ENCODE measurements around the gene CBX5.

Gene CBX5

DNA sequence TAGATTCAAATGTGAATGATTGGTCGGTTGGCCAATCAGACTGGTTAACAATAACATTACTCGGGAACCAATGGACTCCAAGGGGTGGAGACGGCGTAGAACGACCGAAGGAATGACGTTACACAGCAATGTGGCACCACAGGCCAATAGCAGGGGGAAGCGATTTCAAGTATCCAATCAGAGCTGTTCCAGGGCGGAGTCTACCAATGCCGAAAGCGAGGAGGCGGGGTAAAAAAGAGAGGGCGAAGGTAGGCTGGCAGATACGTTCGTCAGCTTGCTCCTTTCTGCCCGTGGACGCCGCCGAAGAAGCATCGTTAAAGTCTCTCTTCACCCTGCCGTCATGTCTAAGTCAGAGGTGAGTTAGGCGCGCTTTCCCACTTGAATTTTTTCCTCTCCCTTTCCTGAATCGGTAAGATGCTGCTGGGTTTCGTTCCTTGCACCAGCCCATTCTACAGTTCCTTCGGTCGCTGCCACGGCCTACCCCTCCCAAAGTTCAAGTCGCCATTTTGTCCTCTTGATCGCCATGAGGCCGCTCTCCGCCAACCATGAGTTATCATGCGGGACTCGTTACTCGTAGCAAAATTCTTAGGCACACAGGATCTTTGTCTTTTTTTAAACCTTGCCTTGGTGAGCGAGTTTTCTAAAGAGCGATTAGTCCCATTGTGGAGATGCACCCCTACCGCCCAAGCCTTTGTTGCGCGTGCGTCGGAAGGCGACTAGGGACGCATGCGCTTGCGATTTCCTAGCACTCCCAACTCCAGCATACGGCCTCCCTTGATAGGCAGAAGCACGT is 742 bp upstream of the CBX5 start, which contains the start of gene HNRNPA1:
Gene HNRNPA1 (plus strand): TSS at position 259 of the 793 bp plus-strand sequence. CDS start 82 bp downstream, at position 341.
- TF ChIP-seq, protein P1, sequence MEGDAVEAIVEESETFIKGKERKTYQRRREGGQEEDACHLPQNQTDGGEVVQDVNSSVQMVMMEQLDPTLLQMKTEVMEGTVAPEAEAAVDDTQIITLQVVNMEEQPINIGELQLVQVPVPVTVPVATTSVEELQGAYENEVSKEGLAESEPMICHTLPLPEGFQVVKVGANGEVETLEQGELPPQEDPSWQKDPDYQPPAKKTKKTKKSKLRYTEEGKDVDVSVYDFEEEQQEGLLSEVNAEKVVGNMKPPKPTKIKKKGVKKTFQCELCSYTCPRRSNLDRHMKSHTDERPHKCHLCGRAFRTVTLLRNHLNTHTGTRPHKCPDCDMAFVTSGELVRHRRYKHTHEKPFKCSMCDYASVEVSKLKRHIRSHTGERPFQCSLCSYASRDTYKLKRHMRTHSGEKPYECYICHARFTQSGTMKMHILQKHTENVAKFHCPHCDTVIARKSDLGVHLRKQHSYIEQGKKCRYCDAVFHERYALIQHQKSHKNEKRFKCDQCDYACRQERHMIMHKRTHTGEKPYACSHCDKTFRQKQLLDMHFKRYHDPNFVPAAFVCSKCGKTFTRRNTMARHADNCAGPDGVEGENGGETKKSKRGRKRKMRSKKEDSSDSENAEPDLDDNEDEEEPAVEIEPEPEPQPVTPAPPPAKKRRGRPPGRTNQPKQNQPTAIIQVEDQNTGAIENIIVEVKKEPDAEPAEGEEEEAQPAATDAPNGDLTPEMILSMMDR (conservative IDR thresholded peaks at IDR 0.05; ENCODE audit: low read depth, low read length): no peak
- peak; percentile 100 for DNase-seq (ENCODE audit: low read depth)
- H3K4me3 ChIP-seq (ENCODE audit: low read length): peak within 1 kb of the TSS; percentile 98

DNA sequence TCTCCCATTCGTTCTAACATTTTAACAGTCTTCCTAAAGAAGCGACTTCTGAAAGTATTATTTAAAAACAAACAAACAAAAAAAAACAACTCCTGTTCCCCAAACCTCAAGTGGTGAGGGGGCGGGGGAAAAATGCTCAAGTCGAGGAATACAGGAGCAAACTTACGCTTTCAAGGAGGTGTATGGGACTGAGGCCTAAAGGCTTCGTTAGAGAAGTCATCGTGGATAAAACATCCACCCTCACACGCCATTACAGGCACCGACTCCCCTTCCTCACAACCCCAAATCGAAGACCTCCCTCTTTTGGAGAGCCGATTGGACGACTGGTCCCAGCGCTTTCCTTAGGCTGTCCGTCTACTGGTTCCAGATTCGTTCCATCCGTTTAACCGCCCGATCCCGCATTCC is 693 bp downstream of the CBX5 start:
- TF ChIP-seq, protein P1 (conservative IDR thresholded peaks at IDR 0.05; ENCODE audit: low read depth, low read length): no peak
- peak overlapping the region; percentile 93 for H3K4me3 ChIP-seq (ENCODE audit: low read length)
- no peak for DNase-seq (ENCODE audit: low read depth)

DNA sequence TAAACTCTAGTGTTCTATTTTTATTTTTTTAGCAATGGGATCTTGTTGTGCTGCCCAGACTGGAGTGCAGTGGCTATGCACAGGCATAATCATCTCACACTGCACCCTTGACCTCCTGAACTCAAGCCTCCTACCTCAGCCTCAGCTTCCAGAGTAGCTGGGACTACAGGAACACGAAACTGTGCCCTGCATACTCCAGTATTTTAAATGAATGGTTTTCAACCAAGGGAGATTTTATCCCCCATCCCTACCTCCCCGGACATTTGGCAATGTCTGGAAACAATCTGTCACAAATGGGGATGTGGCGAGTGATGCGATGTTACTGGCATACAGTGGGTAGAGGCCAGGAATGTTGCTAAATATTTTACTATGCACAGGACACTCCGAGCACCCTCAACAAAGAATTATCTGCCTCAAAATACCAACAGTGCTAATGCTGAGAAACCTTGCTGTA is 2.1 kb downstream of the CBX5 start:
- DNase-seq (ENCODE audit: low read depth): no peak
- peak overlapping the region; percentile 93 for H3K4me3 ChIP-seq (ENCODE audit: low read length)
- TF ChIP-seq, protein P1 (conservative IDR thresholded peaks at IDR 0.05; ENCODE audit: low read depth, low read length): no peak

DNA sequence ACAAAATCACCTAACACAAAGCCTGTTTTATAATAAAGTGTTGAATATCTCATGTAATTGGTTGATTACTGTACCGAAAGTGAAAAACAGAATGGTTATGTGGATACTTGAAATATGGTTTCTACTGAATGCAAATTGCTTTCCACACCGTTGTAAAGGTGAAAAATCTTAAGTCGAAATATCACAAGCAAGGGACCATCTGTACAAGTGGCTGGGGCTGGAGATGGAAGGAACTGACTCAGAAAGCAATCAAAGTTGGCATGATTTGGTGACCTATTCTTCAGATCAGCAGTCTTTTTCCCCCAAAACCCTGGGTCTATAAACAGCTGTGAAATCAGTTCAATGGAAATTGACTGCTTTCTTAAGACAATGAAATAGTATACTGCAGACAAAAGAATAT is 3.6 kb downstream of the CBX5 start:
- H3K4me3 ChIP-seq (ENCODE audit: low read length): no peak overlapping the region
- no peak for DNase-seq (ENCODE audit: low read depth)
- TF ChIP-seq, protein P1 (conservative IDR thresholded peaks at IDR 0.05; ENCODE audit: low read depth, low read length): no peak

DNA sequence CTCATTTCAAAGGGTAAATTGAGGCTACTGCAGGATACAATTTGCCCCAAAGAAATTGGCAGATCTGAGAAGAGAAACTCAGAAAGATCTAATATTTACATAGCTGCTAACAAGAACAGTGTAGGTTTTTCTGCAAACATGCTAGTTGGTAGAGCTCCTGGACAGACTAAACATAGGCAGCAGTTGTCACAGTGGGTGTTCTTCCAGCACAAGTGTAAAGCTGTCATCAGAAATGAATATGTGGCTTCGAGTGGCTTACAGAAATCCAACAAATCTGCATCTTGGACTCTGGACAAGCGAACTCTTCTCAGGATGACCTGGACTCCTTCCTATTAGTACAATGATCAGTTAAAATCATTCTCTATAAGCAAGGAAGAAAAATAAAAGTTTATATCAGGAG is 5.9 kb downstream of the CBX5 start:
- H3K4me3 ChIP-seq (ENCODE audit: low read length): no peak overlapping the region
- TF ChIP-seq, protein P1 (conservative IDR thresholded peaks at IDR 0.05; ENCODE audit: low read depth, low read length): no peak
- no peak for DNase-seq (ENCODE audit: low read depth)

DNA sequence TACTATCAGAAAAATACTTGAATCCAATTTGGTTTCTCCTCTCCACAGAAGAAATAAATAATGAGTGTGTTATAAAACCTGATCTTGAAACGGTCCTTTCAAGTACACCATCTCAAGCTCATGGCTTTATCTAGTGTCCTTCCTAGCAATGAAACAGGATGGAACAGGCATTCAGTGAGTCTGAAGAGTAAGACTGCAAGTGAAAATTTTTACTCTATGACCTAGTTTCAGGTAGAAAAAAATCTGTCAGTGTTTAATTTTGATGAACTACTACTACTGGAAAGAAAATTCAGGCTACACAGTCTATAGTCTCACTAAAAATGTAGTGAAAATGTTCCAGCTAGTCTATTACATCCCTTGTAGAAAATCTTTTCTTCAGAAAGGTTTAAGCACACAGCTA is 7.7 kb downstream of the CBX5 start:
- TF ChIP-seq, protein P1 (conservative IDR thresholded peaks at IDR 0.05; ENCODE audit: low read depth, low read length): no peak
- no peak for DNase-seq (ENCODE audit: low read depth)
- no peak overlapping the region for H3K4me3 ChIP-seq (ENCODE audit: low read length)

DNA sequence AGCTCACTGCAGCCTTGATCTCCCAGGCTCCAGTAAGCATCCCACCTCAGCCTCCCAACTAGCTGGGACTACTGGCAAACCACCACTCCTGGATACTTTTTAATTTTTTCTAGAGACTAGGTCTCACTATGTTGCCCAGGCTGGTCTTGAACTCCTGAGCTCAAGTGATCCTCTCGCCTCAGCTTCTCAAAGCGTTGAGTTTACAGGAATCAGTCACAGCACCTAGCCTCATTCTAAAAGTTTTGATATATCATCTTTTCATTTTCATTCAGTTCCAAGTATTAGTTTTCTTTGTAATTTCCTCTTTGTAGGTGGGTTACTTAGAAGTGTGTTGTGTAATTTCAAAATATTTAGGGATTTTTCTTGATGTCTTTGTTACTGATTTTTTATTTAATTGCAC is 9.6 kb downstream of the CBX5 start:
- DNase-seq (ENCODE audit: low read depth): no peak

More for the DNA sequence above, 9.6 kb downstream of the CBX5 start:
- TF ChIP-seq, protein P1 (conservative IDR thresholded peaks at IDR 0.05; ENCODE audit: low read depth, low read length): no peak
- H3K4me3 ChIP-seq (ENCODE audit: low read length): no peak overlapping the region

Data from retinal pigment epithelial cell (primary cell).